Measurements from ENCODE around the gene ENKD1. TPM values are rescaled to one million over a fixed set of nuclear protein-coding genes. Genes with fewer than 3 reads are reported as not detected.

The ENKD1 gene
- total RNA-seq, 2 experiments from 2014 or later = 9.6 to 12.1 TPM

GRCh38 chr16:67648764-67649407 is 17.7 kb downstream of the ENKD1 start:
- Mint-ChIP-seq H3K27me3 (no peaks in the 10 kb centered on the region), H3K27ac (no peak overlapping the region), H3K4me3 (no peak overlapping the region), H3K36me3 (peaks cover 19% of the 10 kb centered on the region), H3K4me1 (peaks cover 11% of the 10 kb centered on the region), H3K9me3 (no peaks in the 10 kb centered on the region)
- ATAC-seq (ENCODE audit: low read depth) (no peak), DNase-seq (no peak)
- POLR2A ChIA-PET = interaction anchor here (0.7 kb wide), 1 partner anchor 11 kb away, joined by 5 read pairs; the partner anchor contains the start of gene ACD

DNA sequence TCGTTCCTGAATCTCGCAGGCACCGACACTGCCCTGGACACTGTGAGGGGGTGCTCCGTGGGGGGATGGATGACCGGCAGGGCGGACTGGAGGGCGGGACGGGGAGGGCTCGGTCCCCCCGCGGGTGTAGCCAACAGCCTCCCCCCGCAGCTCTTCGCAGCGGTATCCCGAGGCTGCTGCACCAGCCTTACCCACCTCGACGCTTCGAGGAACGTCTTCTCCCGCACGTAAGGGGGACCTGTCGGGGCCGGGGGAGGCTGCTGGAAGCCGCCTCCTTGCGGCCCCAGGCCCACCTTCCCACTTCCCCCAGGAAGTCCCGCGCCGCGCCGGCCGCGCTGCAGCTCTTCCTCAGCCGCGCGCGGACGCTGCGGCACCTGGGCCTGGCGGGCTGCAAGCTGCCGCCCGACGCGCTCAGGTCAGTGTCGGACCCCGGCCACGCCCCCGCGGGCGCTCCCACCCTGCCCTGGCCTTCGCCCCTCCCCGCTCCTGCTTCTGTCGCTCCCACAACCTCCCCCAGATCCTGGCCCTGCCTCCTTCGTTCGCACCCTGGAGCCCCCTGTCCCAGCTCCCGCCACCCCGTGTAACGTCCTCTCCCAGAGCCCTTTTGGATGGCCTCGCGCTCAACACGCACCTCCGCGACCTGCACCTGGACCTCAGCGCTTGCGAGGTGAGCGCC is 18.3 kb downstream of the ENKD1 start:
- Mint-ChIP-seq H3K36me3 (peaks cover 18% of the 10 kb centered on the region), H3K27me3 (no peaks in the 10 kb centered on the region), H3K4me3 (no peak overlapping the region), H3K4me1 (peaks cover 11% of the 10 kb centered on the region), H3K27ac (no peak overlapping the region), H3K9me3 (no peaks in the 10 kb centered on the region)
- DNase-seq (no peak), ATAC-seq (ENCODE audit: low read depth) (no peak)
- POLR2A ChIA-PET = interaction anchor here (4.2 to 5.9 kb wide), 2 partner anchors 10 to 101 kb away, joined by 72 to 99 read pairs; partner anchors contain the start of genes ACD and PARD6A

DNA sequence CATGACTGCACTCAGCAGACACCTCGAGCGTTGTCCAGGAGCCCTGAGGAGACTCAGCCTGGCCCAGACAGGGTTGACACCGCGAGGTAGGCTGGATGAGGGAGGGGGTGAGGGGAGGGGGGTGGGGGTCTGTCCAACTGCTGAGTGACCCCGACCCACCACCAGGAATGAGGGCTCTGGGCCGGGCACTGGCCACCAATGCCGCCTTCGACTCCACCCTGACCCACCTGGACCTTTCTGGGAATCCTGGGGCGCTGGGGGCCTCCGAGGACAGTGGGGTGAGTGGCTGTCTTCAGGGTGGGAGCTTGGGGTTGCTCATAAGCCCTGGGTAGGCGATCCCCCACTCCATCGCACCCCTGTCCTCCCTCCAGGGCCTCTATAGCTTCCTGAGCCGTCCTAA is 18.9 kb downstream of the ENKD1 start:
- no peak overlapping the region for H3K27ac Mint-ChIP-seq
- H3K4me3 Mint-ChIP-seq = no peak overlapping the region
- POLR2A ChIA-PET = interaction anchor here (1.1 to 5.9 kb wide), 3 partner anchors 11 to 101 kb away, joined by 3 to 99 read pairs (median 72); partner anchors contain the start of genes ACD and PARD6A
- DNase-seq (no peak), ATAC-seq (ENCODE audit: low read depth) (no peak)
- peaks cover 18% of the 10 kb centered on the region for H3K36me3 Mint-ChIP-seq
- H3K4me1 Mint-ChIP-seq = peaks cover 11% of the 10 kb centered on the region
- H3K27me3 Mint-ChIP-seq = no peaks in the 10 kb centered on the region
- H3K9me3 Mint-ChIP-seq = no peaks in the 10 kb centered on the region

- DNase-seq = no peak
- Mint-ChIP-seq H3K9me3 (no peaks in the 10 kb centered on the region), H3K4me1 (peaks cover 11% of the 10 kb centered on the region), H3K27me3 (no peaks in the 10 kb centered on the region), H3K36me3 (peaks cover 16% of the 10 kb centered on the region), H3K27ac (no peak overlapping the region), H3K4me3 (no peak overlapping the region)
- no peak for ATAC-seq (ENCODE audit: low read depth)
- POLR2A ChIA-PET = interaction anchor here (1.1 to 5.9 kb wide), 4 partner anchors 11 to 100 kb away, joined by 3 to 99 read pairs (median 69); partner anchors contain the start of genes ACD, CTCF and PARD6A
Measured at GRCh38 chr16:67647111-67647651, 19.4 kb downstream of the ENKD1 start.

GRCh38 chr16:67645397-67646121 is 21.0 kb downstream of the ENKD1 start:
- Mint-ChIP-seq H3K27me3 (no peaks in the 10 kb centered on the region), H3K36me3 (peaks cover 9% of the 10 kb centered on the region), H3K9me3 (no peaks in the 10 kb centered on the region), H3K27ac (peak overlapping the region; percentile 96), H3K4me3 (peak overlapping the region; percentile 92), H3K4me1 (peaks cover 9% of the 10 kb centered on the region)
- ATAC-seq (ENCODE audit: low read depth) (peak; percentile 3), DNase-seq (no peak)
- POLR2A ChIA-PET = interaction anchor here (0.6 to 5.9 kb wide), 23 partner anchors 13 to 485 kb away, joined by 3 to 99 read pairs (median 4); partner anchors contain the start of genes ACD, ATP6V0D1, C16orf86 and CTCF

DNA sequence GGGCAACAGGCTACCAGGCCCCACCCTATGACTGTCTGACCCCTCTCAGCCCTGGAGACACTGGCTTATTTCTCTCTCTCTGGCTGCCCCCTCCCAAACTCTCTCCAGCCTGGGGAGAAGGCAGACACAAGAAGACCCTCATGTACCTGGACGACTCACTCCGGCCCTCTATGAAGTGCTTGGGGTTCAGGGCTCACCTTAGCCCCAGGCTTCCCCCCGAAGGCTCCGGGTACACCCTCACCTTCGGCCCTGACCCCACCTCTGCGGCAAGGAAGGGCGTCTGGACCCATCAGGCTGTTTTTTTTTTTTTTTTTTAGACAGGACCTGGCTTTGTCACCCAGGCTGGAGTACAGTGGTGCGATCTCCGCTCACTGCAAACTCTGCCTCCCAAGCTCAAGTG is 22.5 kb downstream of the ENKD1 start:
- POLR2A ChIA-PET = interaction anchor here (0.7 to 5.9 kb wide), 10 partner anchors 16 to 483 kb away, joined by 3 to 99 read pairs (median 12); partner anchors contain the start of genes ACD, ATP6V0D1, C16orf86 and CTCF
- H3K27ac Mint-ChIP-seq = peak overlapping the region; percentile 80
- ATAC-seq (ENCODE audit: low read depth) (no peak), DNase-seq (no peak)
- H3K4me1 Mint-ChIP-seq = peaks cover 5% of the 10 kb centered on the region
- H3K4me3 Mint-ChIP-seq = peak overlapping the region; percentile 75
- H3K27me3 Mint-ChIP-seq = no peaks in the 10 kb centered on the region
- H3K9me3 Mint-ChIP-seq = no peaks in the 10 kb centered on the region
- peaks cover 2% of the 10 kb centered on the region for H3K36me3 Mint-ChIP-seq

GRCh38 chr16:67641779-67642708 is 24.5 kb downstream of the ENKD1 start:
- Mint-ChIP-seq H3K36me3 (peaks cover 1% of the 10 kb centered on the region), H3K9me3 (no peaks in the 10 kb centered on the region), H3K27ac (no peak overlapping the region), H3K27me3 (no peaks in the 10 kb centered on the region), H3K4me1 (peaks cover 5% of the 10 kb centered on the region), H3K4me3 (no peak overlapping the region)
- no peak for DNase-seq
- no peak for ATAC-seq (ENCODE audit: low read depth)
- POLR2A ChIA-PET = interaction anchor here (1.5 to 5.9 kb wide), 3 partner anchors 18 to 95 kb away, joined by 5 to 99 read pairs (median 66); partner anchors contain the start of genes ACD and CTCF

- Mint-ChIP-seq H3K27me3 (no peaks in the 10 kb centered on the region), H3K27ac (no peak overlapping the region), H3K4me3 (no peak overlapping the region), H3K36me3 (peaks cover 8% of the 10 kb centered on the region), H3K9me3 (no peaks in the 10 kb centered on the region), H3K4me1 (no peaks in the 10 kb centered on the region)
- DNase-seq (no peak), ATAC-seq (ENCODE audit: low read depth) (no peak)
- POLR2A ChIA-PET = no interaction called here
Measured at GRCh38 chr16:67637625-67638024, 28.9 kb downstream of the ENKD1 start.

GRCh38 chr16:67636713-67637112 is 29.8 kb downstream of the ENKD1 start:
- Mint-ChIP-seq H3K4me3 (no peak overlapping the region), H3K27ac (no peak overlapping the region), H3K27me3 (no peaks in the 10 kb centered on the region), H3K36me3 (peaks cover 10% of the 10 kb centered on the region), H3K4me1 (peaks cover 2% of the 10 kb centered on the region), H3K9me3 (no peaks in the 10 kb centered on the region)
- POLR2A ChIA-PET = no interaction called here
- DNase-seq (no peak), ATAC-seq (ENCODE audit: low read depth) (no peak)

GRCh38 chr16:67632415-67633172 is 34.0 kb downstream of the ENKD1 start:
- Mint-ChIP-seq H3K27ac (no peak overlapping the region), H3K36me3 (peaks cover 24% of the 10 kb centered on the region), H3K4me3 (no peak overlapping the region), H3K9me3 (no peaks in the 10 kb centered on the region), H3K27me3 (no peaks in the 10 kb centered on the region), H3K4me1 (peaks cover 2% of the 10 kb centered on the region)
- POLR2A ChIA-PET = no interaction called here
- ATAC-seq (ENCODE audit: low read depth) = no peak
- DNase-seq = no peak

DNA sequence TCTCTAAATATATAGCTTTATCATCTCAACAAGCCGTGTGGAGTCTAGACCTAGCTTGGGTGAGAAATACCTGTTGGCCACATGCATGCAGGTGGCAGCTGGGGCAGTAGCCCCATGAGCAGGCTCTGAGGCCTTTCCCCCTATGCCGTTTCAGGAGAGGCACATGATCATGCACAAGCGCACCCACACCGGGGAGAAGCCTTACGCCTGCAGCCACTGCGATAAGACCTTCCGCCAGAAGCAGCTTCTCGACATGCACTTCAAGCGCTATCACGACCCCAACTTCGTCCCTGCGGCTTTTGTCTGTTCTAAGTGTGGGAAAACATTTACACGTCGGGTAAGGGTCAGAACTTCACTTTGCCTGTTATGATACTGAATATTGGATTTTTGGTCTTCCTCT is 38.3 kb downstream of the ENKD1 start:
- peaks cover 27% of the 10 kb centered on the region for H3K36me3 Mint-ChIP-seq
- no peaks in the 10 kb centered on the region for H3K9me3 Mint-ChIP-seq
- peaks cover 2% of the 10 kb centered on the region for H3K4me1 Mint-ChIP-seq
- ATAC-seq (ENCODE audit: low read depth) (no peak), DNase-seq (no peak)
- no peaks in the 10 kb centered on the region for H3K27me3 Mint-ChIP-seq
- POLR2A ChIA-PET = interaction anchor here (1.3 kb wide), 1 partner anchor 32 kb away, joined by 3 read pairs; the partner anchor contains the start of gene ACD
- H3K4me3 Mint-ChIP-seq = no peak overlapping the region
- no peak overlapping the region for H3K27ac Mint-ChIP-seq

- H3K4me1 Mint-ChIP-seq = no peaks in the 10 kb centered on the region
- no peaks in the 10 kb centered on the region for H3K27me3 Mint-ChIP-seq
- H3K27ac Mint-ChIP-seq = no peak overlapping the region
- DNase-seq = no peak
- peaks cover 10% of the 10 kb centered on the region for H3K36me3 Mint-ChIP-seq
- H3K9me3 Mint-ChIP-seq = no peaks in the 10 kb centered on the region
- H3K4me3 Mint-ChIP-seq = no peak overlapping the region
- no peak for ATAC-seq (ENCODE audit: low read depth)
- POLR2A ChIA-PET = no interaction called here
Measured at GRCh38 chr16:67613808-67614207, 52.7 kb downstream of the ENKD1 start.

Data from activated naive CD8-positive, alpha-beta T cell treated with anti-CD3 and anti-CD28 coated beads, Interleukin-2, amount 10 ng/mL, durations not matched to agents 7 days and 5 days (primary cell).